ENCODE data around the gene MRPL30.
A peak's percentile ranks its signal among the peaks of the same experiment; 100 is the strongest.
"Not testable (repeated sequence)": the region's sequence is repeated elsewhere in the genome, so short reads cannot be mapped to it uniquely, and the experiment has no call there.

The MRPL30 gene

GRCh38 chr2:99180755-99181623 is at the start of gene MRPL30, which contains the start of gene MITD1:
MRPL30 (plus strand) TSS chr2:99181184; CDS start chr2:99186204, 5,020 bp downstream.
MITD1 (minus strand) TSS chr2:99181058; CDS start chr2:99180981, 77 bp downstream.
- H3K36me3 ChIP-seq (ENCODE audit: insufficient read depth, low read length) = no peaks in the 10 kb centered on the region
- no peaks in the 10 kb centered on the region for H3K9me3 ChIP-seq (ENCODE audit: control insufficient read depth, insufficient read depth, low read length)
- peak within 1 kb of the TSS; percentile 90 for H3K9ac ChIP-seq (ENCODE audit: low read depth, low read length)
- 0 out of 2 replicates have a peak, but pooled peaks cover 4% of the 10 kb centered on the region for H3K4me1 ChIP-seq (ENCODE audit: insufficient read depth, low read length)

DNA sequence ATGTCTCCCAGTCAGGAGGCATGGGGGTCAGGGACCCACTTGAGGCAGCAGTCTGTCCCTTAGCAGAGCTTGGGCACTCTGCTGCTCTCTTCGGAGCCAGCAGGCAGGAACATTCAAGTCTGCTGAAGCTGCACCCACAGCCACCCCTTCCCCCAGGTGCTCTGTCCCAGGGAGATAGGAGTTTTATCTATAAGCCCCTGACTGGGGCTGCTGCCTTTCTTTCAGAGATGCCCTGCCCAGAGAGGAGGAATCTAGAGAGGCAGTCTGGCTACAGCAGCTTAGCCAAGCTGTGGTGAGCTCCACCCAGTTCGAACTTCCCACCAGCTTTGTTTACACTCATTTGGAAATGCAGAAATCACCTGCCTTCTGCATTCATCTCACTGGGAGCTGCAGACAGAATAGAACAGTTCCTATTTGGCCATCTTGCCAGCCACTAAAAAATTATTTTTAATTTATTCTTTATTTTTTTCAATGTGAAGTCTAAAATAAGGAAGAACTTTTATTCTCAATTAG is 45.9 kb upstream of the MRPL30 start:
- H3K36me3 ChIP-seq (ENCODE audit: insufficient read depth, low read length); H3K9me3 ChIP-seq (ENCODE audit: control insufficient read depth, insufficient read depth, low read length); H3K9ac ChIP-seq (ENCODE audit: low read depth, low read length); H3K4me1 ChIP-seq (ENCODE audit: insufficient read depth, low read length): not testable (repeated sequence)

GRCh38 chr2:99139003-99139402 is 42.0 kb upstream of the MRPL30 start:
- no peaks in the 10 kb centered on the region; the same call in 1 of the 2 replicates for H3K4me1 ChIP-seq (ENCODE audit: insufficient read depth, low read length)
- H3K9ac ChIP-seq (ENCODE audit: low read depth, low read length) = no peak overlapping the region
- H3K9me3 ChIP-seq (ENCODE audit: control insufficient read depth, insufficient read depth, low read length) = no peaks in the 10 kb centered on the region
- no peaks in the 10 kb centered on the region for H3K36me3 ChIP-seq (ENCODE audit: insufficient read depth, low read length)

- Histone ChIP-seq H3K9ac (ENCODE audit: low read depth, low read length) (peak overlapping the region; percentile 88), H3K9me3 (ENCODE audit: control insufficient read depth, insufficient read depth, low read length) (no peaks in the 10 kb centered on the region), H3K36me3 (ENCODE audit: insufficient read depth, low read length) (no peaks in the 10 kb centered on the region), H3K4me1 (ENCODE audit: insufficient read depth, low read length) (no peaks in the 10 kb centered on the region; the same call in 1 of the 2 replicates)
Measured at GRCh38 chr2:99140056-99140859, 40.7 kb upstream of the MRPL30 start.

GRCh38 chr2:99140860-99141109 is 40.2 kb upstream of the MRPL30 start:
- H3K9ac ChIP-seq (ENCODE audit: low read depth, low read length) = peak overlapping the region; percentile 88
- no peaks in the 10 kb centered on the region for H3K9me3 ChIP-seq (ENCODE audit: control insufficient read depth, insufficient read depth, low read length)
- no peaks in the 10 kb centered on the region; the same call in 1 of the 2 replicates for H3K4me1 ChIP-seq (ENCODE audit: insufficient read depth, low read length)
- no peaks in the 10 kb centered on the region for H3K36me3 ChIP-seq (ENCODE audit: insufficient read depth, low read length)

- no peaks in the 10 kb centered on the region; the same call in 1 of the 2 replicates for H3K4me1 ChIP-seq (ENCODE audit: insufficient read depth, low read length)
- no peaks in the 10 kb centered on the region for H3K9me3 ChIP-seq (ENCODE audit: control insufficient read depth, insufficient read depth, low read length)
- H3K36me3 ChIP-seq (ENCODE audit: insufficient read depth, low read length) = no peaks in the 10 kb centered on the region
- H3K9ac ChIP-seq (ENCODE audit: low read depth, low read length) = peak within 1 kb of the TSS; percentile 88
Measured at GRCh38 chr2:99141110-99142108, 39.6 kb upstream of the MRPL30 start, which contains the start of gene C2orf15. C2orf15 (plus strand) TSS chr2:99141707; CDS start chr2:99150559, 8,852 bp downstream.

DNA sequence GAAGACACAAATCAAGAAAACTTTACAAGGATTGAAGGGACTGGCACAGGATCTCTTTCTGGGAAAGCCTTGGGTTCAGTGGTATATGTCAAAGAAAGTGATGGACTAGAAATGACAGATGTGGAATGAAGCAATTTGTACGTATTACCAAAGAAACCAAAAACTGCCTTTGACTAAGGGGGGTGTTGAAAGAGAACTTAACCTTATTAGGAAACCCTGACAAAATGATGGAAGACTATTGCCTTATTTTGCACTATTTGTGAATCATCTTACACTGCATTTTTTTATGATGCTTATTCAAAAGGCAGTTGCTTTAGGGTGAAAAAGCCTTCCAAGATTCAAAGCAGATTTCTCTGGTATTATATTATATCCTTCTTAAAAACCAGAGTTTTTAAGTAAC is 30.3 kb upstream of the MRPL30 start:
- Histone ChIP-seq H3K9me3 (ENCODE audit: control insufficient read depth, insufficient read depth, low read length) (no peaks in the 10 kb centered on the region), H3K9ac (ENCODE audit: low read depth, low read length) (no peak overlapping the region), H3K4me1 (ENCODE audit: insufficient read depth, low read length) (no peaks in the 10 kb centered on the region), H3K36me3 (ENCODE audit: insufficient read depth, low read length) (no peaks in the 10 kb centered on the region)

DNA sequence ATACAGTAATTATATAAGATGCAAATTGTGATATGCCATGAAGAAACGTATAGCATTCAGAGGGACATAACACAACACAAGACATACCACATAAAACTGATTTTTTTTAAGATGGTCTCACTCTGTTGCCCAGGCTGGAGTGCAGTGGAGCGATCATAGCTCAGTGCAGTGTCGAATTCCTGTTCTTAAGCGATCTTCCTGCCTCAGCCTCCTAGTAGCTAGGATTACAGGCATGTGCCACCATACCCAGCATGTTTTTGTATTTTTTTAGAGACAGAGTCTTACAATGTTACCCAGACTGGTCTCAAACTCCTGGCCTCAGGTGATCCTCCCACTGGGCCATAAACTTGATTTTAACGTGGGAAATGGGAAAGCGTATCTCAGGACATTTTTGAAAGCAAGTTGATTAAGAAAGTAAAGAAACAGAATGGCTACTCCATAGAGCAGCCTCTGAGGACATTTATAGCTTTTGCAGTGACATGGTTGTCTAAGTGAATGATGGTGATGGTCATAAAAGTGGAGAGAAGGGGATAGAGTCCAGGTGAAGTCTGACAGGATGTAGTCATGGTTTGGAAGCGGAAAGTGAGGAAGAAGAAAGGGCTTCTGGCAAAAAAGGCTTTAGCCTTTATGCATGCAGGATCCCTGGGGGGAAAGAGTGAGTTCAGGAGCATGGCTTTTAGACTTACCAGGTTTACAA is 28.6 kb upstream of the MRPL30 start:
- Histone ChIP-seq H3K4me1 (ENCODE audit: insufficient read depth, low read length) (no peaks in the 10 kb centered on the region), H3K9ac (ENCODE audit: low read depth, low read length) (no peak overlapping the region)

GRCh38 chr2:99153921-99154604 is 26.9 kb upstream of the MRPL30 start:
- Histone ChIP-seq H3K4me1 (ENCODE audit: insufficient read depth, low read length) (no peaks in the 10 kb centered on the region), H3K9me3 (ENCODE audit: control insufficient read depth, insufficient read depth, low read length) (no peaks in the 10 kb centered on the region), H3K9ac (ENCODE audit: low read depth, low read length) (peak overlapping the region; percentile 86), H3K36me3 (ENCODE audit: insufficient read depth, low read length) (no peaks in the 10 kb centered on the region)

More for the DNA sequence above, 28.6 kb upstream of the MRPL30 start:
- Histone ChIP-seq H3K9me3 (ENCODE audit: control insufficient read depth, insufficient read depth, low read length) (no peaks in the 10 kb centered on the region), H3K36me3 (ENCODE audit: insufficient read depth, low read length) (no peaks in the 10 kb centered on the region)

DNA sequence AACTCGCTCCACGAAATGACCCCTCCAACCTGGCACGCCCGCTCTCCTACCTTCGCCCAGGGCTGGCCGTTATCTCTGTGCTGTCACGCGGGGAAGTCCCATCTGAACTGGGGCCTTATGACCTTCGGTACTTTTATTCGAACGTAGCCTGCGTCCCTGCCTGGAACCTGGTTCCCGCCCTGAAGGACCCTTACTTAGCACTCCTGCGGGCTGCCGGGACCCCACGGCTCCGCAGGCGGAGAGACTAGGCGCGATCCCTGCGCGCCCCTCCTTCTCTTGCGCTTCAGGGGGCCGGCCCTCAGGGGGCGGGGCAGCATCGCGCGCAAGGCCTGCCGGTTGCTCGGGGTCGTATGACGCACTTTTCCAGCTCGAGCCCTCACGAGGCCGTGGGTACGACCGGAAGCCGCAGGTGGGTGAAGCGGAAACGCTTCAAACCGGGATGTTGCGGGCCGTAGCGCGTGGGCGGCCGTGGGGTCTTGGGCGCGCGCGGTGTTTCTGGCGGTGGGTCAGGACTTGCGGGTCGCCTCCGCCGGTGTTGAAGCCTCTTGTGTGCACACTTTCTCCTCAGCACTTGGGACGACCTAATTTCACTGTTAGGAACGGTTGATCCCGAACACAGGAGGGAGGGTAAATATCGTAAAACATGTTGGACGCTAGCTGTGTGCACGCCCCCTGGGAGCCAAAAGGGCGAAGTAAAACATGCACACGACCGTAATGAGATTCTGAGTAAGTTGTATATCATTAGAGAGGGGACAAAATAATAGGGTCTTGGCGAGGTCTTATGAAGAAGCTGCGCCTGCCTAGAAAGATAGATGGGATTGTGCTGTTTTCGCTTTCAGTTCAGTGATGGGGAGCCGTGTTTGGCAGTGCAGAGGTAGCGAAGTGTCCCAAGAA is 26.1 kb upstream of the MRPL30 start, which contains the start of the genes LIPT1 and TSGA10:
Gene LIPT1, plus strand, starts transcription at position 325 of the 894 bp plus-strand sequence. CDS start 6,991 bp downstream, outside the sequence.
Gene TSGA10, minus strand, starts transcription at position 300 of the 894 bp plus-strand sequence. CDS start 45,503 bp downstream, outside the sequence.
- no peaks in the 10 kb centered on the region for H3K9me3 ChIP-seq (ENCODE audit: control insufficient read depth, insufficient read depth, low read length)
- peak within 1 kb of the TSS; percentile 86 for H3K9ac ChIP-seq (ENCODE audit: low read depth, low read length)
- no peaks in the 10 kb centered on the region for H3K4me1 ChIP-seq (ENCODE audit: insufficient read depth, low read length)
- no peaks in the 10 kb centered on the region for H3K36me3 ChIP-seq (ENCODE audit: insufficient read depth, low read length)

DNA sequence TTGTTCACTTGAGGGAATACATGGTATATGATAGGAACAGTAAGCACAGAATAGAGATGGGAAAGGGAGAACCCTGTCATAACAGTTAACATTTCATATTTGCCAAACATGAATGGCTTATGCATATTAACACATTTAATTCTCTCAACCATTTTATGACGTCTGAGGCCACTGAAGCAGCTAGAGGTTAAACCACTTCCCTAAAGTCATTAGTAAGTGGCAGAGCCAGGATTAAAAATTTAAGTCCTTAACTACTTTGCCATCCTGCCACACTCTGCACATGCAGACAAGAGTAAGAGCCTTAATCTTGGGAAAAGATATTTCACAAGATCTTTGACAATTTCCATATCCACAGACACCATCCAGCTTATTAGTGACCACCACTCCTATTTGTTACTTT is 24.1 kb upstream of the MRPL30 start:
- Histone ChIP-seq H3K9ac (ENCODE audit: low read depth, low read length) (no peak overlapping the region), H3K4me1 (ENCODE audit: insufficient read depth, low read length) (no peaks in the 10 kb centered on the region), H3K36me3 (ENCODE audit: insufficient read depth, low read length) (no peaks in the 10 kb centered on the region; the same call in 1 of the 2 replicates), H3K9me3 (ENCODE audit: control insufficient read depth, insufficient read depth, low read length) (no peaks in the 10 kb centered on the region)

DNA sequence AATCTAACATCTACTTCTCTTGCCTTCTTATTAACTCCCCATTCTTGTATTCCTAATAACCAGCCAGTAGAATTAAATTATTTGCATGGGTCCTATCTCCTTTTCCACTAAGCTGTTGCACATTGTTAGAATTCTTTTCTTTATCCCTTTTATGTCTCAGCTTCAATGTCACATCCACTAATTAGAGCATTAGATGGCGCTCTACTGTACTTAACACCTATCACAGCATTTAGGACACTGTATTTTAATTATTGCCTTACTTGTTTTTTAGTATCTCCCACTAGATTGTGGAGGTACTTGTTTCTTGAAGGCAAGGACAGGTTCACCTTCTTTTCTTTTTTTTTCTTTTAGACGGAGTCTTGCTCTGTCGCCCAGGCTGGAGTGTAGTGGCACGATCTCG is 22.4 kb upstream of the MRPL30 start:
- Histone ChIP-seq H3K36me3 (ENCODE audit: insufficient read depth, low read length) (no peaks in the 10 kb centered on the region; the same call in 1 of the 2 replicates), H3K9ac (ENCODE audit: low read depth, low read length) (no peak overlapping the region), H3K9me3 (ENCODE audit: control insufficient read depth, insufficient read depth, low read length) (no peaks in the 10 kb centered on the region), H3K4me1 (ENCODE audit: insufficient read depth, low read length) (no peaks in the 10 kb centered on the region)
